HG02642 (cell line): ENCODE measurements around the gene UBTD2.
A peak's percentile ranks its signal among the peaks of the same experiment; 100 is the strongest.

Experiments
- ATAC-seq: cut with Tn5 transposase; IDR thresholded peaks from one replicate; pipeline ENCODE4 v1.9.1; 2021; ENCODE audit warnings: mild to moderate bottlenecking; ENCODE audit not compliant: unreplicated experiment, poor library complexity

Gene UBTD2

GRCh38 chr5:172264815-172265395 lies 18.7 kb downstream of the UBTD2 start:
- no peak for ATAC-seq

GRCh38 chr5:172255444-172255843 lies 28.1 kb downstream of the UBTD2 start:
- no peak for ATAC-seq

- no peak for ATAC-seq
These were observed 31.1 kb downstream of the UBTD2 start for GRCh38 chr5:172252501-172252900.

GRCh38 chr5:172251419-172251818 lies 32.1 kb downstream of the UBTD2 start:
- ATAC-seq: no peak

- ATAC-seq: no peak
These were observed 34.9 kb downstream of the UBTD2 start for GRCh38 chr5:172248637-172249036.

- no peak for ATAC-seq
These were observed 37.9 kb downstream of the UBTD2 start for GRCh38 chr5:172245703-172246125.

- no peak for ATAC-seq
These were observed 38.5 kb downstream of the UBTD2 start for GRCh38 chr5:172245046-172245445.

- ATAC-seq: no peak
These were observed 40.3 kb downstream of the UBTD2 start for GRCh38 chr5:172243302-172243701.

- ATAC-seq: no peak
These were observed 45.2 kb downstream of the UBTD2 start for GRCh38 chr5:172238334-172238733.

GRCh38 chr5:172235827-172236736 lies 47.5 kb downstream of the UBTD2 start:
- ATAC-seq: no peak

GRCh38 chr5:172235132-172235780 lies 48.3 kb downstream of the UBTD2 start:
- peak; percentile 56 for ATAC-seq

GRCh38 chr5:172234031-172234430 lies 49.5 kb downstream of the UBTD2 start:
- ATAC-seq: no peak

- ATAC-seq: no peak
These were observed 53.7 kb downstream of the UBTD2 start for GRCh38 chr5:172229904-172230303.

GRCh38 chr5:172224996-172225395 lies 58.6 kb downstream of the UBTD2 start:
- no peak for ATAC-seq

- ATAC-seq: peak; percentile 83
These were observed 59.4 kb downstream of the UBTD2 start for GRCh38 chr5:172223901-172224873.

- ATAC-seq: no peak
These were observed 64.3 kb downstream of the UBTD2 start for GRCh38 chr5:172219296-172219695.

- no peak for ATAC-seq
These were observed 67.2 kb downstream of the UBTD2 start for GRCh38 chr5:172216345-172216744.

- ATAC-seq: no peak
These were observed 70.4 kb downstream of the UBTD2 start for GRCh38 chr5:172213126-172213525.

GRCh38 chr5:172211676-172212075 lies 71.9 kb downstream of the UBTD2 start:
- ATAC-seq: no peak

GRCh38 chr5:172209714-172210113 lies 73.8 kb downstream of the UBTD2 start:
- no peak for ATAC-seq
